ENCODE results near the gene NINL.

- TF ChIP-seq EZH2 (IDR thresholded peaks at IDR 0.05; ENCODE audit: borderline replicate concordance, low read depth, low read length, poor library complexity, severe bottlenecking), result no peak
- TF ChIP-seq CTCF (conservative IDR thresholded peaks at IDR 0.05; ENCODE audit: low read depth, low read length), result no peak
Measured at GRCh38 chr20:25514747-25515340, 70.5 kb downstream of the NINL start.

Measured in A673 (cell line).